ENCODE data around the gene RALGPS2.

RALGPS2 gene

DNA sequence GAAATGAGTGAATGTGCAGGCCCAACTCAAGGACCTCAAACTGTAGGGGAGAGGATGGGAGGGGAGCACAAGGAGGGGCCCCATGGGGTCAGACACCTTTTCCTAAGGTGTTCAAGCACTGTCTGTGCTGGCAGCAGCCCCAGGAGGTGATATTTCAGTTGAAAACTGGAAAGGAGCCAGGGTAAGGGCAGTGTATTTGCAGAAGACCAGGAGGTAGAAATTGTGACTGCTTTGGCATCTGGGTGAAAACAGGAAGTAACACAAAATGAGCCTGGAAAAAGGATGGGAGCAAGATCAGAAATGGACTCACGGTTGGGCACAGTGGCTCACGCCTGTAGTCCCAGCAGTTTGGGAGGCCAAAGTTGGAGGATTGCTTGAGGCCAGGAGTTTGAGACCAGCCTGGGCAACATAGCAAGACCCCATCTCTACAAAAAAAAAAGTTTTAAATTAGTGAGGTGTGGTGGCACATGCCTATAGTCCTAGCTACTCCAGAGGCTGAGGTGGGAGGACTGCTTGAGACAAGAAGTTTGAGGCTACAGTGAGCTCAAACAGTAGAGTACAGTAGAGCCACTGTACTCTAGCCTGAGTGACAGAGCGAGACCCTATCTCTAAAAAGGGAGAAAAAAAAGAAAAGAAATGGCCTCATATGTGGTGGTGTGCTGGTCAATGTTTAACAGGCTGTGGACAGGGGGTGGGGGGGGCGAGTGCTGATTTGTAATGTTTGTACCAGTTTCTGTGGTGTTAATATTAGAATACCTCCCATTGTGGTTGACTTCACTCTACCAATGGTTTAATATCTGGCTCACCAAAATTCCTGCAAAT lies 222.0 kb downstream of the RALGPS2 start:
- peak; percentile 44 for DNase-seq

DNA sequence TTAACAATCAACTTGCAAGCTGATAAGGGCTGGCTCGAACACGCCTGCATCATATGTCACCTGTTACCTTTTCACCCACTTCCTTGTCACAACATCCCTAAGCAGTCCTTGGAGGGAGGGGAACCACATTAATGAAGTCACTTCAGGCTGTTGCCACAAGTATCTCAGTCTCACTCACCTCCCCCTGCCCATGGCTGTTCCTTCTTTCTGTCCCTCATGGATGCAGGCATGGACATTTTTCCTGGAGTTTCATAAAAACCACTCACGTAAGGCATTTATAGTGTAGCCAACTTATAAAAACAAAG lies 222.6 kb downstream of the RALGPS2 start:
- peak; percentile 43 for DNase-seq

DNA sequence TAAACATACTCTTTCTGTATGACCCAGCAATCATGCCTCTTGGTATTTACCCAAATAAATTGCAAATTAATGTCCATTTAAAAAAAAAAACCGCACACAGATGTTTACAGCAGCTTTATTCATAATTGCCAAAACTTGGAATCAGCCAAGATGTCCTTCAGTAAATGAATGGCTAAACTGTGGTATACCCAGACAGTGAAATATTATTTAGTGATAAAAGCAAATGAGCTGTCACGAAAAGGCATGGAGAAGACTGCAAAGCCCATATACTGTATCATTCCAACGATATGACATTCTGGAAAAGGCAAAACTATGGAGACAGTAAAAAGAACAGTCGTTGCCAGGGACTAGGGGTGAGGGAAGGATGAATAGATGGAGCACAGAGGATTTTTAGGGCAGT lies 223.6 kb downstream of the RALGPS2 start:
- DNase-seq = no peak

DNA sequence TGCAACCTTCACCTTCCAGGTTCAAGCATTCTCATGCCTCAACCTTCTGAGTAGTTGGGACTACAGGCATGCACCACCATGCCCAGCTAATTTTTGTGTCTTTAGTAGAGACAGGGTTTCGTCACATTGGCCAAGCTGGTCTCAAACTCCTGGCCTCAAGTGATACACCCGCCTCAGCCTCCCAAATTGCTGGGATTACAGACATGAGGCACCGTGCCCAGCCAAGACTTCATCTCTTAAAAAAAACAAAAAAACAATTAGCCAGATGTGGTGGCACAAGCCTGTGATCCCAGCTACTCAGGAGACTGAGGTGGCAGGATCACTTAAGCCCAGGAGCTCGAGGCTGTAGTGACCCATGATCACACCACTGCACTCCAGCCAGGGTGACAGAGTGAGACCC lies 224.8 kb downstream of the RALGPS2 start:
- DNase-seq = peak; percentile 16

DNA sequence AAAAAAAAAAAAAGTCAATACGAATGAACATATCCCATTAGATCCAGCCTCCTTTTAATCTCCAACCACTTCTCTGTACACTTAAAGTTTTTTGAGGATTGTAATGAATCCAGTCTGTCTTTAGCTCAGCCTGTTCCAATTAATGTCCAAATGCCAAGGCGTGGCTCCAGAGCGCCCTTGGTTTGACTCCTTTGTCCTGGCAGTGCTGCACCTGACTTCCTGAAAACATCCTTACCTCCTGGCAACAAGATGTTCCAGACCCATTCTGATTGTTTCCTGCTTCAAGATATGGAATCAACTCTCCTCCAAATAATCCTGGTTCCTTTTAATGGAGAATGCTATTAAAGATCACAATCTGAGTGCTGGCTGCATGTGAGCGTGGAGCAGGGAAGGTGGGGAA lies 226.6 kb downstream of the RALGPS2 start:
- no peak for DNase-seq

DNA sequence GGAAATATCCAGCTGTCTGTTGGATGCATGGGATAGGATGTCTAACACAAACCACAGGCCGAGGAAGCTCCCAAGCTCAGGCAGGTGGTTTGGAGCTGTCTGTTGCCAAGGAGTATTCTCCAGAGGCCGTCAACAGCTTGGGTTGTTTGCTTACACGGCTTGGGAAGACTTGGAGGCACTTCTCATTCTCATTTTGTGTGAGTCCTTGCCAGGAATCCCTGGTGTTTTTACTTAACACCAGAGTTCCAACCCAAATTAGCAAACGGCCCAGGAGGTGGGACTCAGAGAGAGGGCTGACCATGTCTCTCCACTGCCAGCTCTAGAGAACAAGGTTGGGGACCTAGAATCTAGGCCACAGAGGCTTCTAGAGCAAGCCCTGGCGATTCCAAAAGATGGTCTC lies 228.0 kb downstream of the RALGPS2 start:
- DNase-seq = peak; percentile 97

DNA sequence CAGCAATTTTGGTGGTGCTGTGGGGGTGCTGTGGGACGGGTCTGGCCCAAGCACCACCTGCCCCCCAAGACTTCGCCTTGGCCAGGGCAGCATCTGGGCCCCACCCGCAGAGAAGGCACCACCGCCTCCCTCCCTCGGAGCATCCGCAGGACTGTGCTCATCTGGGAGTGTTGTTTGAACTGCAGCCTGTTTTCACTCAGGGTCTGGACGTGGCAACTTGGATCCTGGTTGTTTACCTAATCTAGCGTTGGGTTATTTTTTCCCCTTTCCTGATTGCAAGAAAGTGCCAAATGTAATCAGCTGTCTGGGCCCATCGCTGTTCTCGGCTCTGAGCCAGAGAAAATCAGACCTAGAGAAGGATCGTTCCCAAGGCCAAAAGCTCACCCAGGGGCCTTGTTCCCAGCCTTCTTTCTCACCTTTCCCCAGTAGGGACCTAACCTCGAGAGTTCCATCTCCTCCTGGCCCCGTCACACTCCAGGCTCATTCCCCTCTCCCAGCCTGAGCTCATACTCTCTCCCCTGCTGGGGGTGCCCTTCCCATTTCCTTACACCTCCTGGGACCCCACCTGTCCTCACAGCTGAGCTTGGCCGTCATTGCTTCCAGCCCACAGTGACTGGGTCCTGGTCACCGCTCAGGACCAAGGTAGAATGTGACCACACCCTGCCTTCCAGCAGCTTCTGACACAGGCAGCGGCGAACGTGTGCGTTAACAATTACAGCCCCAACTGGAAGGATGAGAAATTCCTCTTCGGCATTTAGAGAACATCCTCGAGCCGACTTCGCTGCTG lies 228.7 kb downstream of the RALGPS2 start:
- DNase-seq = peak; percentile 55

DNA sequence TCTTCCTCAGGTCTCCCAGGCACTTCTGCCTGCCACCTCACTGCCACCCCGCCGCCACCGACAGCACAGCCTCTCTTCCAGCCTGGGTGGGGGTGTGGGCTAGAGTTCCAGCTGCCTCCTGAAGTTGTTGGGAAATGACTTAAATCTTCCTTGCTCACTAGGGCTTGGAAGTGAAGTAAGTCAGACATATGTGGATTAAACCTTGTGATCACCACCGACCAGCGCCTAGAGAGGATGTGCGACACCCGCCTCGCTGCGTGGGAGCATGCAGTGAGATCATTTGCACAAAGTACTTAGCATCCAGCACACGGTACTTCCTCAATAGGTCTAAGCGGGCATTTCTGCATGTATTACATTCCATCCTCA lies 229.3 kb downstream of the RALGPS2 start:
- DNase-seq = no peak

DNA sequence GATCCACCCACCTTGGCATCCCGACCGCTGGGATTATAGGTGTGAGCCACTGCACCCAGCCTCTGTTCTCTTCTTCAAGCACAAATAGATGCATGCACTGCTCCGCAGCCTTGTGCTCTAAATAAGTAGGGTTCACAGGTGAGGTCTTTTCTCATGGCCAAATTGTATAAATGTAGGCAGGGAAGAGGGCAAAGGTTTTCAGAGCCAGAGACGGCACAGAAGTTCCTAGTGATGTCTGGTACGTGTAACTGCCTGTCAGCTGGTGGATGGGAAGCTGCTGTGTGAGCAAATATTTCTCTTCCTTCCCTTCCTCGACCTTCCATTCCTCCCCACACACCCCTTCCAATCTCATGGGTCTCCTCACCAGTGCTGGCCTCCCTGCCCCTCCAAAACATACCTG lies 229.9 kb downstream of the RALGPS2 start:
- DNase-seq = no peak

DNA sequence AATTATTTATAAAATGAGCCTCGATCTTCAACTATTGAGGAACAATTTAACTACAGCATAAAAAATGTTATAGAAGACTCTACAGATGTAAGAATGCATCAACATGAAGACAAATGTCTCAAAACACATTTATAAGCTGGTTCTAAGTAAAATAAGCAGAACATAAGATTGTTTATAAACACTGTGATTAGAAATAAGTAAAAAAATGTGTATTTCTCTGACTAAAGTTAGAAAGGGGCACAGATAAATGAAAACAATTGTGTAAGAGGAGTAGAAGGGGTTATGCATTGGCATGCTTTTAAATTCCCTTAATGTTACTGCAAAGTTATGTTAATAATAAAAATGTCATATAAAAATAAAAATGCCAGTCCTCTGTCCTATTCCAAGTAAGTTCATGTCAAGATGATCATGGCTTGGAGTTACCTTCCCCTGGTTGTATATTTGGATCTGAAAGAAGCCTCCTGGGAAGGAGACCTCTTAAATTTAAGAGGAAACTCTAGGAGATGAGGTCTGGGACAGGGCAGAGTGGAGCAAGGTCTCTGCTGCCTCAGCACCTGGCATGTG lies 230.4 kb downstream of the RALGPS2 start:
- no peak for DNase-seq

DNA sequence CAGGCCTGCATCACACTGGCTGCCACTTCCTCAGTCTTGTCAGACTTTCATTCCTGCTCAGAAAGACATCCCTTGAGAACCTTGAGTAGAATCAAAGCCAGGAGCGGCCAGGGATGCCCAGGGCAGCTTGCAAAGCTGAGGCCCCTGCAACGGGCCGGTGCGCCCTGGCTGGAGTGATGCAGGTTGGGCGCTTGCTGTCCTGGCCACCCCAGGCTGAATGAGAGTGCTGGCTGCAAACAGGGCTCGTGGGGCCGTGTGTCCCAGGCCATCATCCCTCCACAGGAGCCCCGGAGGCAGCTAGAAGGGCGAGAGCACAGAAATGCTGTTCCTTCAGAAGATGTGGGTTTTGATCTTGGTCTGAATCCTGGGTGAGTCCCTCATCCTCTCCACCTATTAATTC lies 233.4 kb downstream of the RALGPS2 start:
- no peak for DNase-seq

DNA sequence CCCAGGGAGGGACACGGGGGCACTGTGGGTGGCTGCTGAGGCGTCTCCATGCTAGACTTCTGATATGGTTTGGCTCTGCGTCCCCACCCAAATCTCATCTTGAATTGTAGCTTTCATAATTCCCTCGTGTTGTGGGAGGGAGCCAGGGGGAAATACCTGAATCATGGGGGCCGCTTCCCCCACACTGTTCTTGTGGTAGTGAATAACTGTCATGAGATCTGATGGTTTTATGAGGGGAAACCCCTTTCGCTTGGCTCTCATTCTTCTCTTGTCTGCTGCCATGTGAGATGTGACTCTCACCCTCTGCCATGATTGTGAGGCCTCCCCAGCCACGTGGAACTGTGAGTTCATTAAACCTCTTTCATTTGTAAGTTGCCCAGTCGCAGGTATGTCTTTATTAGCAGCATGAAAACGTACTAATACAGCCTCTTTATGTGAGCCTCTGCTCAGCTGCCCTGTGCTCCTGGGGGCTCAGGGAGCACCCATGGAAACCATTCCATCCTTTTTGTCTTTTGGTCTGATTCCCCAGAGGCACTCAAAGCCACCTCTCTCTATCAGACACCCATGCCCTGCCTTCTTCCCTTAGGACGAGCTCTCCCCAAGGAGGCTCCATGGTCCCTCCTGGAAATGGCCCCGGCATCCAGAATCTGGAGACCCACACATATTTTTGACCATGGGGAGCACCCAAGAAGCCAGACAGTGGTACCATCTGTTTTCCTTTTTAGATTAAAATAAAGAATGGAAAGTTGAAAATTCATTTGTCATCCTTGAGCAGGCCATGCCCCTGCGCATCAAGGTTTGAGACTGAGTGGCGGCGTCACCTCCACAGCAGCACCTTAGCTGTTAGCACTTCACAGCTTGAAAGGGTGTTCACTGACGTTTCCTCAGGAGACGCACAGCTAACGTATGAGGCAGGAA lies 234.8 kb downstream of the RALGPS2 start:
- DNase-seq = no peak

DNA sequence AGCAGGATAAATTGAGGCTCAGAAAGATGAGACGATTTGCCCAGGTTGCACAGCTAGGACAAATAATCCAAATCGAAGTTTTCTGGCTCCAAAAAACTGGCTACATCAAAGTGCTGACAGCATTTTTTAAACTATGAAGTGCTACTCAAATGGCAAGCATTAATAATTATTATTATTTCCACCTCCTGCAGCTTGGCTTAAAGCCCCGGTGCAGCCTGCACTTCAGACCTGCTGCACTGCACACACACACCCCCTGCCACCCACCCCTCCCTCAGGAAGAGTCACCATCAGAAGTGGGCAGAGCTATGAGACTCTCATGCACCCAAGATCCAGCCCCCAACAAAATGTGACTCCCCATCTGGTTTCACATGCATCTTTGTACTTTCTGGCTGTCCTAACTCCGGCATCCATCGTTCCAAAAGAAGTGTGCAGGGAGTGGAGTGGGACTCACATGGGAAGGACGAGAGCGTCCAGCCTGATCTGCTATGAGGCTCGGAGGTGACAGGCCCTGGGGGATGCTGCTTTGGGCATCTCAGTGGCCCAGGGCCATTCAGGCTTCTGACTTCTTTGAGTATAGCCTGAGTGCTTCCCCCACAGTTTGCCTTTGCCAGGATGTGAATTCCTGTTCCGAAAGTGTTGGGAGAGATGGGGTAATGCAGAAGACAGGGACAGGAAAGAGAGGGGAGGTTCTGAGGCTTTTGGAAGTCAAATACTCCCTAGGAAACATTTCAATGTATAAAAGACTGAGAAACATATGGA lies 235.6 kb downstream of the RALGPS2 start:
- no peak for DNase-seq

DNA sequence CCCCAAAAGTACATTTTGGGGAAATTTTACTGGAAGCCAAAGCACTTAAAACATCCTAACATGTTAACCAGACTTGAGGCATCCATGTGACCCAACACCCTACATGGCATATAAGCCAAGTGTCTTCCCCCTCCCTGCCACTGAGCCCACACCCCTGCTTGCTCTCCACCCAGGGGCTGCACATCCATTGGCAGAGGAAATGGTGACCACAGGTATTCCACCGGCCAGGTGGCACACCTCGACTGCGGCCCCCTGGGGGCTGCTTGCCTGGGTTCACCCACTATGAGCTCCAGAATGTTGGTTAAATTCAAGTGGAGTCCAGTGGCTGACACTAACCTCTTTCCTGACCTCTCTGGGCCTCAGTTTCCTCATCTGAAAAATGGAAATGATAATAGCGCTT lies 236.3 kb downstream of the RALGPS2 start:
- no peak for DNase-seq

DNA sequence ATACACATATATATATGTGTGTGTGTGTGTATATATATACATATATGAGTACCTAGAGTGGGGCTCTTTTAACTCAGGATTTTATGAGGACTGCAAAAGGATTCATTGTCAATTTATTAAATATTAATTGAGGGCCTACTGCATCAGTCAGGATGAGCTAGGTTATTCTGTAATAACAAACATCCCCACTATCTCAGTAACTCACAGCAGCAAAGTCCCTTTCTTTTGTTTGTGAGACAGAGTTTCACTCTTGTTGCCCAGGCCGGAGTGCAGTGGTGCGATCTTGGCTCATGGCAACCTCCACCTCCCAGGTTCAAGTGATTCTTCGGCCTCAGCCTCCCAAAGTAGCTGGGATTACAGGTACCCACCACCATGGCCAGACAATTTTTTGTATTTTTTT lies 236.8 kb downstream of the RALGPS2 start:
- DNase-seq = no peak

DNA sequence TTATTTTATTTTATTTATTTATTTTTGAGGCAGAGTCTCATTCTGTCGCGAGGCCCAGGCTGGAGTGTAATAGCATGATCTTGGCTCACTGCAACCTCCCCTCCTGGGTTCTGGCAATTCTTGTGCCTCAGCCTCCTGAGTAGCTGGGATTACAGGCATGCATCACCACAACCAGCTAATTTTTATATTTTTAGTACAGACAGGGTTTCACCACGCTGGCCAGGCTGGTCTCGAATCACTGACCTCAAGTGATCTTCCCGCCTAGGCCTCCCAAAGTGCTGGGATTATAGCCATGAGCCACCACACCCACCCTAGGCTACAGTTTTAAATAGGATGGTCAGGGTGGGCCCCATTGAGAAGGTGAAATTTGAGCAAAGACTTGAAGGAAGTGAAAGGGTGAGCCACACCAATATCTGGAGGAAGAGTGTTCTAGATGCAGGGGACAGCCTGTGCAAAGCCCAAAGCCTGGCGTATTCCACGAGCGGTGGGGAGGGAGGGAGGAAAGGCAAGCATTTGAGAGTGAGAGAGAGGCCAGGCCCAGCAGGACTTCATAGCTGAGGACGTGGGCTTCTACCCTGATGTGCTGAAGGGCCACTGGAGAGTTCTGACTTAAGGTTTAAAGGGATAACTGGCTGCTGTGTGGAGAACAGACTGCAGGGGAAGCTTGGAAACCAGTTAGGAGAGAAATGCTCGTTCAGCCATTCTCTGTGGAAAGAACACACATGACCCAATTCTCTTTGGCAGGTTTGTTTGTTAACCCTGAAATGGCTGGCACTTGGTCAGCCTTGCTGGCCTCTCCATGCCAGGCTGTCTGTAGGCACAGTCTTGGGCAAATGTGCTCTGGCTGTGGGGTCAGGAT lies 238.0 kb downstream of the RALGPS2 start:
- no peak for DNase-seq

DNA sequence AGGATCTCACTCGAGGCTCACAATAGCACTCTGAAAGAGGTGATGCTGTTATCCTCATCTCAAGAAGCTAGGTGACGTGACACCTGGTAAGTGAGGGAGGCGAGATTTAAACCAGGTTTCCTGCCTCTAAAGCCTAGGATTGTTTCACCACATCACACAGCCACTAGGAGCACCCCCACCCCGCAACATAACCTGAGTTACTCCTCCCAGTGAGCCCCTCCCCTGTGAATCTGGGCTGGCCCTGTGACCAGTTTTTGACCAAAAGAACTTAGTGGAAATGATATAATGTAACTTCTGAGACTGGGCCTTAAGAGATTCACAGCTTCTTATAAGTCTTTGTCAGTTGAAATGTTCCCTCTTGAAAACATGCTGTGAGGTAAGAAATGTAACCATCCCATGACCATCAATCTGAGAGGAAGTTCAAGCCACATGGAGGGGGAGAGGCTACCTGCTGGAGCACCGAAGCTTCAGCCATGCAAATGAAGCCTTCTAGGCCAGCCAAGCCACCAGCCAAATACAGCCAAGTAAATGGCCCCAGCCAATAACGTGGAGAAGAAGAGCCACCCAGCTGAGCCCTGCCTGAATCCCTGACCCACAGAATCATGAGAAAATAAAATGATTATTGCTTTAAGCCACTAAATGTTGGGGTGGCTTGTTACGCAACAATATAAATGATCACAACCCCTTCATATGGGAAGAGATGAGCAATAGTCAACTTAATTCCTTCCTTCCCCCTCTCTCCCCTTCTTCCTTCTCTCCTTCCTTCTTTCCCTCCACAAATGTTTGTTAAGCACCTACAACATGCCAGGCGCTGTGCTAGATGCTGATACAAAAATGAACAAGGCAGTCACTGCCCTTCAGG lies 239.7 kb downstream of the RALGPS2 start:
- DNase-seq = no peak

DNA sequence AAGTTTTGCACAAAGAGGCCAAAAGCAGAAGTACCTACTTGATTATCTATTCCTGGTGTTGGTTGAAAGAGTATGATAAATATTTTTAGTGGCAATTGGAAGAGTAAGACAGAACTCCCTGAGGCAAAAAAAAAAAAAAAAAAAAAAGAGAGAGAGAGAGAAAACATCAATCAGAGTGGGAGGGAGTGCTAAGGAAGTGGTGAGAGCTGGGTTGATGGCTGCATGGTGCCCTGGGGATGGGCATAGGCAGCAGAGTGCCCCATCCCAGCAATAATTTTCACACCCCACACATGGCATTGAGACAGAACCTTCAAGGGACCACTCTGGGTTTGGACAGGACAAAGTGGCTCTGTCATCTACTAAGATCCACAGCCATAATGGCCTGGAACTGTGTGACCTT lies 241.3 kb downstream of the RALGPS2 start:
- no peak for DNase-seq

DNA sequence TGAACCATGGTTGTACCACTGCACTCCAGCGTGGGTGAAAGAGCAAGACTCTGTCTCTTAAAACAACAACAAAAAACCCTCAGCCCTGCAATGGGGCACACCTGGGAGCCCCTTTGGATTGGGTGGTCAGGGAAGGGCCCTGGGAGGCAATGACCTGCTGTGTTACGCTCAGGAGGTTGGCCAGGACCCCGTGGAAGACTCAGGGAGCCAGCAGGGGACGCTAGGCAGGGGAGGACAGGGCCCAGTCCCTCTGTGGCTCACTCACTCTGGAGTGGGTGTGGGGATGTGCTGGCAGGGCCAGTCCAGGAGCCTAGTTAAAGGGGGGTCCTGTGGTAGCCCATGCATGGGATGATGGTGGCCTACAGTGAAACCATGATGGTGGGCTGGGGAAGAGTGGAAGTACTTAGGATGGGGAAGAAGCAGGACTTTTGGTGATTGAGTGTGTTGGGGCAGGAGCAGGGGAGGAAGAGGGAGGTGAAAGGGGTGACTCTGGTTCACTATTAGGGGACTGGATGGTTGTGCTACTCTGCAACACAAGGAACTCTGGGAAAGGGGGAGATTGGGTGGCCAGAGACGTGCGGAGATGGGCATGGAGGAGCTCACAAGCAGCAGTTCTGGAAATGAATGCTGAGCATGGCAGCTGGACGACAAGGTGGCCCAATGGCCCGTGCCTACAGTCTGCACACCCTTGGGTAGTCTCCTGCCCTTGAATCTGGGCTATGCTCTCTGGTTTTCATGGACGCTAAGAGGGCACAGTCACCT lies 244.4 kb downstream of the RALGPS2 start:
- no peak for DNase-seq

DNA sequence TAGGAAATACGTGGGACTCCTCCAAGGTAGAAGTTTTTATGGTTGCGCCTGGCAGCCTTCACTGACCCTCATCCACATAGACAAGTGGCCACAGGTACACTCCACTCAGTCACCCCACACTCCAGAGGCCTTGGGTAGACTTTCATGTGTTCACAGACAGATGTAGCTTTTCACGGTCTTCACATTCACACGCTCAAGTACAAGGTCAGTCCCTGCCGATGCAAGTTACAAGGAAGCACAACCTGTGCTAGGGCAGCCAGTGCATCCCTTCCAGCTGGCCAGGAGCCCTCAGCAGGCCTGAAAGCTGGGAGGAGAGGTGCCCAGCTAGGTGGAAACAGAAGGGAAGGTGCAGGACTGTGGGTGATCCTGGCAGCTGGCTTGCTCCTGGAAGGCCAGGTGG lies 245.1 kb downstream of the RALGPS2 start:
- DNase-seq = no peak
